Transverse colon (tissue), 4 donors: ENCODE data around the gene LHX2. TPM values are rescaled to one million over a fixed set of nuclear protein-coding genes. Genes with fewer than 3 reads are reported as not detected.

Experiments
- DNase-seq: peaks from one replicate; pipeline ENCODE4 v3.0.0-alpha.2; 2019
- H3K27ac ChIP-seq, 4 donors: fragments of 200-600 bp; sonication (generic); 2 replicates each; pipeline ENCODE4 v1.5.1; 2016 to 2018; ENCODE audit warnings: inconsistent platforms in 4 of 4
- H3K27me3 ChIP-seq: fragments of 200-600 bp; sonication (generic); 2 replicates; pipeline ENCODE4 v1.5.1; 2017; ENCODE audit warnings: inconsistent platforms
- H3K36me3 ChIP-seq, 4 donors: fragments of 200-600 bp; sonication (generic); 2 replicates each; pipeline ENCODE4 v1.5.1; 2017 to 2019; ENCODE audit warnings: inconsistent platforms in 4 of 4
- H3K4me1 ChIP-seq, 4 donors: fragments of 200-600 bp; sonication (generic); 2 replicates each; pipeline ENCODE4 v1.5.1; 2017 to 2020; ENCODE audit warnings: inconsistent platforms in 4 of 4
- H3K4me3 ChIP-seq, 4 donors: fragments of 200-600 bp; sonication (generic); 1 replicate in 1 of 4; 2 replicates in 3 of 4; pipeline versions ENCODE4 v1.5.1 to v1.6.1; 2017 to 2019; ENCODE audit warnings: inconsistent platforms in 4 of 4
- H3K9me3 ChIP-seq, 2 donors: fragments of 200-600 bp; sonication (generic); 2 replicates each; pipeline ENCODE4 v1.5.1; 2017 to 2019; ENCODE audit warnings: inconsistent platforms in 2 of 2
- EP300 ChIP-seq: sonication (generic); formaldehyde crosslinking; IDR thresholded peaks from one replicate; pipeline ENCODE4 v1.6.1; 2017; ENCODE audit warnings: antibody characterized with exemption, low read depth
- POLR2A ChIP-seq: fragments of 450-650 bp; IDR thresholded peaks from one replicate; pipeline ENCODE4 v1.6.1; 2016; ENCODE audit warnings: antibody characterized with exemption, mild to moderate bottlenecking, moderate library complexity
- POLR2AphosphoS5 ChIP-seq, 3 donors: sonication (generic); formaldehyde crosslinking; IDR thresholded peaks; one replicate each; pipeline ENCODE4 v1.6.1; 2016; ENCODE audit warnings: antibody characterized with exemption in 3 of 3
- WGBS, 2 donors: methylation state at CpG; one replicate each; pipeline ENCODE4 v1.1.5; 2018; ENCODE audit warnings: low coverage in 1 of 2; 5-methylcytosine and 5-hydroxymethylcytosine counted together
- in situ Hi-C, 4 donors: fragments of 200-750 bp; cut with MboI; loops; one replicate each; pipeline versions ENCODE4 v1.15.0 to v1.15.1; 2017; ENCODE audit warnings: low sequenced_read_pairs in 3 of 4, low pct_ligation_motif_present in 1 of 4, low pct_unique_long_range_greater_than_20kb in 1 of 4
- intact Hi-C: fragments of 100-400 bp; cut with DNase I; formaldehyde crosslinking; loops from one replicate; pipeline ENCODE4 v1.15.1; 2023; ENCODE audit warnings: low total_unique reads
- total RNA-seq, 4 donors: library from RNA; depleted of rRNA; stranded (reverse); fragments of >200 nt; gene quantifications; one replicate each; pipeline ENCODE4 v1.1.0, GENCODE V29; 2016
- TF ChIP-seq, protein P1 (sequence below), 5 experiments: fragments of 200-600 bp in 3 of 5; fragments of 450-650 bp in 2 of 5; sonication (generic) in 3 of 5; IDR thresholded peaks; 1 replicate in 2 of 5; 2 replicates in 3 of 5; pipeline ENCODE4 v1.5.1; 2016 to 2017; ENCODE audit warnings: antibody characterized with exemption in 5 of 5, inconsistent platforms in 3 of 5, mild to moderate bottlenecking in 2 of 5, moderate library complexity in 1 of 5

Gene LHX2
- total RNA-seq, 4 donors from 2014 or later: not detected

DNA sequence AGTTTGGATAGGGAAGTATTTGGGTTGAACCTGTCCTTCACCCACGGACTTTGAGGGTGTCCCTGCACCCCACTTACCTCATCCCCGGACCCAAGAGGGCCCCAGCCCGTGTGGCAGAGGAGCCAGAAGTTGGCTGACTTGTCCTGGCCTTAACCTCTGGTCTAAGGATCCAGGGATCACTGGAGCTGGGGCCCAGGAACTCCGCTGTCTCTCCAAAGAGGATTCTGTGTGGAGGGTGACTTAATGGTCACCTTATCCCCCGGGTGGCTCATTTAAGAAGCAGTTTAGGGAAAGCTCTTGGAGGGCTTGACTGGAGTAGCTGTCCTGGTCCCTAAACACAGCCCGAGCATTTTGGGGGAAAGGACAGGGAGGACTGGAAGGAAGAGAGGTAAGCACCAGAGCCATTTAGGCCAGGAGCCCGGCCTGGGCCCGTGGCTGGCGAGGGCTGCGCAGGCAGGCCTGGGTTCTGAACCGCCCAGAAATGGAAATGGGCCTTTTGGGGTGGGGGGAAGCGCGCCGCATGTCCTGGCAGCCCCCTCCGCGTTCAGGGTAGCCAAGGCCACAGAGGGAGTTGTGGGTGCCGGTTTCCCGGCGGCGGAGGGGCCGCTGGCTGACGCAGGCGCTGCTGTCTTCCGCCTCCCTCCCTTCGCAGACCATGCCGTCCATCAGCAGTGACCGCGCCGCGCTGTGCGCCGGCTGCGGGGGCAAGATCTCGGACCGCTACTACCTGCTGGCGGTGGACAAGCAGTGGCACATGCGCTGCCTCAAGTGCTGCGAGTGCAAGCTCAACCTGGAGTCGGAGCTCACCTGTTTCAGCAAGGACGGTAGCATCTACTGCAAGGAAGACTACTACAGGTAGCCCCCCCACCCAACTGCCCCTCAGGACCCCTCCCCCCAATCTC, 2.0 kb downstream of the LHX2 start:
- no peak for DNase-seq
- Histone ChIP-seq H3K9me3 (no peaks in the 10 kb centered on the region), H3K4me3 (no peak overlapping the region), H3K27me3 (peaks cover 100% of the 10 kb centered on the region), H3K36me3 (no peaks in the 10 kb centered on the region), H3K4me1 (peaks cover 26 to 71% (median 58%) of the 10 kb centered on the region in 4 donors), H3K27ac (no peak overlapping the region)
- in situ Hi-C loops: no loop called here
- 13 to 28% methylated on average over 10 to 35 of the region's 40 CpGs for WGBS, 2 donors
- intact Hi-C loops: no loop called here
- TF ChIP-seq POLR2A: no peak
- TF ChIP-seq POLR2AphosphoS5 (IDR thresholded peaks at IDR 0.05): no peak
- no peak for TF ChIP-seq EP300
- TF ChIP-seq, protein P1, sequence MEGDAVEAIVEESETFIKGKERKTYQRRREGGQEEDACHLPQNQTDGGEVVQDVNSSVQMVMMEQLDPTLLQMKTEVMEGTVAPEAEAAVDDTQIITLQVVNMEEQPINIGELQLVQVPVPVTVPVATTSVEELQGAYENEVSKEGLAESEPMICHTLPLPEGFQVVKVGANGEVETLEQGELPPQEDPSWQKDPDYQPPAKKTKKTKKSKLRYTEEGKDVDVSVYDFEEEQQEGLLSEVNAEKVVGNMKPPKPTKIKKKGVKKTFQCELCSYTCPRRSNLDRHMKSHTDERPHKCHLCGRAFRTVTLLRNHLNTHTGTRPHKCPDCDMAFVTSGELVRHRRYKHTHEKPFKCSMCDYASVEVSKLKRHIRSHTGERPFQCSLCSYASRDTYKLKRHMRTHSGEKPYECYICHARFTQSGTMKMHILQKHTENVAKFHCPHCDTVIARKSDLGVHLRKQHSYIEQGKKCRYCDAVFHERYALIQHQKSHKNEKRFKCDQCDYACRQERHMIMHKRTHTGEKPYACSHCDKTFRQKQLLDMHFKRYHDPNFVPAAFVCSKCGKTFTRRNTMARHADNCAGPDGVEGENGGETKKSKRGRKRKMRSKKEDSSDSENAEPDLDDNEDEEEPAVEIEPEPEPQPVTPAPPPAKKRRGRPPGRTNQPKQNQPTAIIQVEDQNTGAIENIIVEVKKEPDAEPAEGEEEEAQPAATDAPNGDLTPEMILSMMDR (IDR thresholded peaks at IDR 0.05): no peak

DNA sequence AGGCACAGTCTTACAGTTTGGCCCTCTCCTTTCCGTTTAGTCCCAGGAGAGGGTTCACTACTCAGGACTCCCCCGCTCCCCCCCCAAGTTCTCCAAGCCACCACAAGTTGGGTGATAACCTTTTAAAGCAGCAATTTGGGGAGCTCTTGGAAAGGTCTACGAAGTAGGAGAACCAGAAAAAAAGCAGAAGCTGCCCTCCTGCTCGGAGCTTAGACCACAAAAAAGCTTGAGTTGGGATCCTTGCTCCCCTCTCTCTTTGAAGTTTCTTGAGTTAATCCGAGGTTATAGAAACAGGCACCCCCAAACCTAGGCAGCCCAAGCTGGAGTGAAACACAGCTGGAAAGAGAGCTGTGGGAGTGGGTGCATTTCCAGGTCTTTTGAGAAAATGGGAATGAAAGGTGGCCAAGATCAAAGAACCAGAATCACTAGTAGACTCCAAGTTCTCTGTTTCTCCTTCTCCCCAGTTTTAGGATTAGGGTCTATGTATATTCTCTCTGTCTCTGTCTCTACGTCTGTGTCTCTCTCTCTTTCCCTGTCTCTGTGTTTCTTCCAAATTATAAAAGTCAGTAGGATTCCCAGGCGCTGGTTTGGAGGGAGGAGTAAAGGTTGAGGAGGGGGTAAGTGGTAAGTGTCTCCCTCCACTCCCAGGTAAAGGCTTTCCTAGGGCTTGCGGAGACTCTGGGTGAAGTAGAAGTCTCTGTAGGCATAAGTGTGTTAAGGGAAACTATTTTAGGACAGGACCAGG, 2.8 kb downstream of the LHX2 start:
- peaks cover 27 to 63% (median 57%) of the 10 kb centered on the region in 4 donors for H3K4me1 ChIP-seq
- in situ Hi-C loops: no loop called here

DNA sequence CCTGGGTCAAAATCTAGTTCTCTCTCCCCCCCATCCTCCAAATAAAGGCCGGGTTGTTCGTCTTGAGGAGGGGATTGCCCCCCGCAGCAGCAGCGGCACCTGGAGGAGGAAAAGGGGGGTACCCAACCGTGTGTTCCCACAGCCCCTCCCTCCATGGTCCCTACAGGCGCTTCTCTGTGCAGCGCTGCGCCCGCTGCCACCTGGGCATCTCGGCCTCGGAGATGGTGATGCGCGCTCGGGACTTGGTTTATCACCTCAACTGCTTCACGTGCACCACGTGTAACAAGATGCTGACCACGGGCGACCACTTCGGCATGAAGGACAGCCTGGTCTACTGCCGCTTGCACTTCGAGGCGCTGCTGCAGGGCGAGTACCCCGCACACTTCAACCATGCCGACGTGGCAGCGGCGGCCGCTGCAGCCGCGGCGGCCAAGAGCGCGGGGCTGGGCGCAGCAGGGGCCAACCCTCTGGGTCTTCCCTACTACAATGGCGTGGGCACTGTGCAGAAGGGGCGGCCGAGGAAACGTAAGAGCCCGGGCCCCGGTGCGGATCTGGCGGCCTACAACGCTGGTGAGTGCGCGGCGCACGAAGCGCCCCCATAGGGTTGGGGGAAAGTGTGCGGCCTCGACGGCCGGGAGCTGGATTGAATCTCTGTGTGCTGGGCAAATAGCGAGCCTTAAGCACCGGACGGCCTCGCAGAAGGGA, 3.5 kb downstream of the LHX2 start:
- no peaks in the 10 kb centered on the region for H3K9me3 ChIP-seq
- 20% methylated on average over 57 of the region's 57 CpGs; no CpG with 5 or more reads in 1 of the 2 donors for WGBS, 2 donors
- intact Hi-C loops (no loop called here), in situ Hi-C loops (no loop called here)
- H3K4me1 ChIP-seq: peaks cover 27 to 61% (median 57%) of the 10 kb centered on the region in 4 donors
- DNase-seq: no peak
- H3K4me3 ChIP-seq: no peak overlapping the region
- H3K27me3 ChIP-seq: peaks cover 100% of the 10 kb centered on the region
- TF ChIP-seq, protein P1 (IDR thresholded peaks at IDR 0.05): no peak
- TF ChIP-seq POLR2AphosphoS5 (IDR thresholded peaks at IDR 0.05) (no peak), EP300 (no peak), POLR2A (no peak)
- no peak overlapping the region for H3K27ac ChIP-seq
- H3K36me3 ChIP-seq: no peaks in the 10 kb centered on the region

More for the DNA sequence above, 2.8 kb downstream of the LHX2 start:
- H3K4me3 ChIP-seq: no peak overlapping the region
- no peak for DNase-seq
- H3K36me3 ChIP-seq: no peaks in the 10 kb centered on the region
- intact Hi-C loops: no loop called here
- peaks cover 100% of the 10 kb centered on the region for H3K27me3 ChIP-seq
- H3K27ac ChIP-seq: no peak overlapping the region
- 17 to 27% methylated on average over 3 to 8 of the region's 8 CpGs for WGBS, 2 donors
- no peak for TF ChIP-seq EP300
- TF ChIP-seq POLR2AphosphoS5 (IDR thresholded peaks at IDR 0.05): no peak
- TF ChIP-seq, protein P1 (IDR thresholded peaks at IDR 0.05): no peak
- TF ChIP-seq POLR2A: no peak
- no peaks in the 10 kb centered on the region for H3K9me3 ChIP-seq
